Measurements from ENCODE around the gene PDGFD.

PDGFD gene

GRCh38 chr11:103883856-103884255 lies 280.1 kb downstream of the PDGFD start:
- no peak for DNase-seq (ENCODE audit: low read depth in 3 of 3)

- DNase-seq (ENCODE audit: low read depth in 3 of 3): no peak
Measured at GRCh38 chr11:103883291-103883690, 280.7 kb downstream of the PDGFD start.

- no peak for DNase-seq (ENCODE audit: low read depth in 3 of 3)
Measured at GRCh38 chr11:103881584-103881983, 282.4 kb downstream of the PDGFD start.

- DNase-seq (ENCODE audit: low read depth in 3 of 3): no peak
Measured at GRCh38 chr11:103880968-103881367, 283.0 kb downstream of the PDGFD start.

- DNase-seq (ENCODE audit: low read depth in 3 of 3): no peak
Measured at GRCh38 chr11:103878646-103879045, 285.3 kb downstream of the PDGFD start.

GRCh38 chr11:103877221-103877620 lies 286.7 kb downstream of the PDGFD start:
- no peak for DNase-seq (ENCODE audit: low read depth in 3 of 3)

GRCh38 chr11:103875855-103876510 lies 288.0 kb downstream of the PDGFD start:
- DNase-seq (ENCODE audit: low read depth in 3 of 3): no peak

- no peak for DNase-seq (ENCODE audit: low read depth in 3 of 3)
Measured at GRCh38 chr11:103872748-103873147, 291.2 kb downstream of the PDGFD start.

- no peak for DNase-seq (ENCODE audit: low read depth in 3 of 3)
Measured at GRCh38 chr11:103871923-103872551, 291.9 kb downstream of the PDGFD start.

- DNase-seq (ENCODE audit: low read depth in 3 of 3): no peak
Measured at GRCh38 chr11:103870821-103871309, 293.1 kb downstream of the PDGFD start.

GRCh38 chr11:103867481-103867880 lies 296.5 kb downstream of the PDGFD start:
- no peak for DNase-seq (ENCODE audit: low read depth in 3 of 3)

- no peak for DNase-seq (ENCODE audit: low read depth in 3 of 3)
Measured at GRCh38 chr11:103863497-103863896, 300.4 kb downstream of the PDGFD start.

- no peak for DNase-seq (ENCODE audit: low read depth in 3 of 3)
Measured at GRCh38 chr11:103862802-103863174, 301.2 kb downstream of the PDGFD start.

- DNase-seq (ENCODE audit: low read depth in 3 of 3): no peak
Measured at GRCh38 chr11:103862094-103862801, 301.7 kb downstream of the PDGFD start.

Measured in stimulated activated CD4-positive, alpha-beta T cell treated with anti-CD3 and anti-CD28 coated beads, TNF-alpha, amount 100 ng/mL, for 24 hours (primary cell).